HepG2 (cell line): ENCODE results near the gene PHKA2. TPM values are rescaled to one million over a fixed set of nuclear protein-coding genes. Genes with fewer than 3 reads are reported as not detected.

Experiments
- BCL3 ChIP-seq: sonication (generic); formaldehyde crosslinking; IDR thresholded peaks from 2 replicates; pipeline ENCODE4 v1.5.1; 2020; ENCODE audit warnings: mild to moderate bottlenecking, missing genetic modification reagents, moderate library complexity
- CBX2 ChIP-seq, 2 experiments: fragments of 200-600 bp in 1 of 2; sonication (generic); formaldehyde crosslinking in 1 of 2; IDR thresholded peaks; 2 replicates each; pipeline versions ENCODE4 v1.7.0 to v1.8.1; 2018 to 2022; ENCODE audit warnings: low read depth in 2 of 2, low read length in 1 of 2, mild to moderate bottlenecking in 1 of 2, missing genetic modification reagents in 1 of 2
- FIP1L1 ChIP-seq: fragments of 200-400 bp; formaldehyde crosslinking; IDR thresholded peaks from 2 replicates; pipeline ENCODE4 v1.6.1; 2018; ENCODE audit warnings: low read depth, mild to moderate bottlenecking, low read length, moderate library complexity, borderline replicate concordance; ENCODE audit not compliant: insufficient read depth
- FLYWCH1 ChIP-seq: sonication (generic); formaldehyde crosslinking; IDR thresholded peaks from 2 replicates; pipeline ENCODE4 v1.8.1; 2023; ENCODE audit warnings: mild to moderate bottlenecking, missing genetic modification reagents
- FOSL2 ChIP-seq: sonication (generic); formaldehyde crosslinking; IDR thresholded peaks from 2 replicates; pipeline ENCODE4 v1.4.0; 2020; ENCODE audit warnings: missing genetic modification reagents
- KDM5A ChIP-seq: fragments of 200-600 bp; sonication (generic); IDR thresholded peaks from 2 replicates; pipeline ENCODE4 v1.7.0; 2018; ENCODE audit warnings: antibody characterized with exemption, mild to moderate bottlenecking, low read length, borderline replicate concordance
- MZF1 ChIP-seq: sonication (generic); formaldehyde crosslinking; IDR thresholded peaks from 2 replicates; pipeline ENCODE4 v1.8.1; 2023; ENCODE audit warnings: mild to moderate bottlenecking, missing genetic modification reagents, borderline replicate concordance
- PAF1 ChIP-seq: IDR thresholded peaks from 2 replicates; pipeline ENCODE4 v1.6.1; 2016; ENCODE audit warnings: missing genetic modification reagents, missing compliant biosample characterization
- RCOR2 ChIP-seq: IDR thresholded peaks from 2 replicates; pipeline ENCODE4 v1.6.1; 2016; ENCODE audit warnings: missing biosample characterization, missing genetic modification reagents
- RELA ChIP-seq: sonication (generic); formaldehyde crosslinking; IDR thresholded peaks from 2 replicates; pipeline ENCODE4 v1.4.0; 2020; ENCODE audit warnings: missing genetic modification reagents
- SP1 ChIP-seq, 2 experiments: fragments of 450-650 bp in 1 of 2; sonication (generic) in 1 of 2; formaldehyde crosslinking in 1 of 2; IDR thresholded peaks; 2 replicates each; pipeline versions ENCODE4 v1.4.0 to v1.6.1; 2016 to 2020; ENCODE audit warnings: missing genetic modification reagents in 1 of 2
- THAP9 ChIP-seq: sonication (generic); formaldehyde crosslinking; IDR thresholded peaks from 2 replicates; pipeline ENCODE4; 2020; ENCODE audit warnings: missing genetic modification reagents, mild to moderate bottlenecking, borderline replicate concordance
- ZNF33B ChIP-seq: sonication (generic); formaldehyde crosslinking; IDR thresholded peaks from 2 replicates; pipeline ENCODE4 v1.5.1; 2020; ENCODE audit warnings: mild to moderate bottlenecking, missing genetic modification reagents
- ZNF616 ChIP-seq: sonication (generic); formaldehyde crosslinking; IDR thresholded peaks from 2 replicates; pipeline ENCODE4 v1.5.0; 2020; ENCODE audit warnings: low read depth, mild to moderate bottlenecking, missing genetic modification reagents
- ZNF709 ChIP-seq: sonication (generic); formaldehyde crosslinking; IDR thresholded peaks from 2 replicates; pipeline ENCODE4 v1.5.0; 2020; ENCODE audit warnings: mild to moderate bottlenecking, missing genetic modification reagents
- polyA plus RNA-seq, 8 experiments: library from polyadenylated mRNA; depleted of rRNA in 3 of 8; stranded (reverse) in 7 of 8; unstranded in 1 of 8; fragments of >200 nt; fragmentation: Illumina TruSeq in 4 of 8; extraction: Trizol in 4 of 8; gene quantifications; 2 replicates each; pipeline versions ENCODE4 v1.2.1 to v1.2.3, GENCODE V29; 2011 to 2016; ENCODE audit warnings: low read depth in 4 of 8, missing spikeins in 1 of 8, mixed read lengths in 1 of 8; ENCODE audit not compliant: insufficient read depth in 1 of 8
- total RNA-seq, 5 experiments: library from RNA; depleted of rRNA; stranded (reverse); fragments of >200 nt; fragmentation: Illumina TruSeq; extraction: Trizol; gene quantifications; 2 replicates each; pipeline ENCODE4 v1.2.3, GENCODE V29; 2016; ENCODE audit warnings: low read depth in 1 of 5
- TF ChIP-seq, protein P1 (sequence below): sonication (generic); formaldehyde crosslinking; IDR thresholded peaks from 2 replicates; pipeline ENCODE4 v1.4.0; 2020; ENCODE audit warnings: missing genetic modification reagents, borderline replicate concordance
- TF ChIP-seq, protein P2 (sequence below): sonication (generic); formaldehyde crosslinking; IDR thresholded peaks from 2 replicates; pipeline ENCODE4 v1.8.1; 2023; ENCODE audit warnings: mild to moderate bottlenecking, inconsistent platforms, moderate library complexity, missing genetic modification reagents, borderline replicate concordance
- TF ChIP-seq, protein P3 (sequence below): sonication (generic); formaldehyde crosslinking; conservative IDR thresholded peaks from 2 replicates; pipeline ENCODE4 v1.8.1; 2023; ENCODE audit warnings: missing genetic modification reagents

PHKA2 gene
- total and polyA plus RNA-seq, 2 of the 13 experiments (the other 11 are each of a cell fraction or from before 2014, with no cell fraction given), result 20.5 to 273 TPM

DNA sequence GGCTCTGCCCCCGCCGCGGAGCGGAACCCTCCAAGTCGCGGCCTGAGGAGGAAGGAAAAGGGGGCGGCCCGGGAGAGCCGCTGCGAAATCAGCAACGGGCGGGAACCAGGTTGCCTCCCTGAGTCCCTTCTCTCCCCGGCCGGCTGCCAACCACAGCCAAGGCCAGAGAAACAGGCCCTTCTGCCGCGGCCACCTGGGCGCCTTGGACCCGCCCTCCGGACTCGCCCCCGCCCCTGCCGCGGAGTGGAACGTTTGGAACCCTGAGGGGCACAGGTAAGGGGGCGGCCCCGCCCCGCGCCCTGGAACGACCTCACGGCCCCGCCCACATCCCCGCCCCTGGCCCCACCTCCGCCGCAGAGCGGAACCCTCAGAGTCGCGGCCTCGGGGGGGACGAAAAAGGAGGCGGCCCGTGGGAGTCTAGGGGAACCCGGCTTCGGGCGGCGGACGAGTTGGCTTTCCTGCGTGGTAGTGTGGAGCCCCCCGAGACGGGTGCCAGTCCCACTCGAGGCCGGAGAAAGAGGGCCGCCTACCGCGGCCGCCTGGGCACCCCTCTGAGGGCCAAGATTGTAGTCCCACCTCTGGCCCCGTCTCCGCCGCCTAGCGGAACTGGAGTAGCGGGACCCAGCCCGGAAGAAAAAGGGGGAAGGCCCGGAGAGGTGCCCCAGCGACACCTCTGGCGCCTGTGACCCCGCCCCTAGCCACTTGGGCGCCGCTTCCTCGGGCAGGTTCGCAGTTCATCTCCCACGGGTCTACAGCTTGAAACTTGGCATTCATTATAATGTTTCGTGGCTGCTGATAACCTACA is 669 bp upstream of the PHKA2 start (continued):
- TF ChIP-seq SP1 (IDR thresholded peaks at IDR 0.05), result no peak
- TF ChIP-seq SP1 (CRISPR knock-in tag; IDR thresholded peaks at IDR 0.05), result peak; percentile 72
- no peak for TF ChIP-seq RCOR2 (CRISPR knock-in tag)
- 0 out of 2 replicates have a peak, but pooled peaks have one; percentile 22 for TF ChIP-seq ZNF709 (CRISPR knock-in tag)
- TF ChIP-seq, protein P1, sequence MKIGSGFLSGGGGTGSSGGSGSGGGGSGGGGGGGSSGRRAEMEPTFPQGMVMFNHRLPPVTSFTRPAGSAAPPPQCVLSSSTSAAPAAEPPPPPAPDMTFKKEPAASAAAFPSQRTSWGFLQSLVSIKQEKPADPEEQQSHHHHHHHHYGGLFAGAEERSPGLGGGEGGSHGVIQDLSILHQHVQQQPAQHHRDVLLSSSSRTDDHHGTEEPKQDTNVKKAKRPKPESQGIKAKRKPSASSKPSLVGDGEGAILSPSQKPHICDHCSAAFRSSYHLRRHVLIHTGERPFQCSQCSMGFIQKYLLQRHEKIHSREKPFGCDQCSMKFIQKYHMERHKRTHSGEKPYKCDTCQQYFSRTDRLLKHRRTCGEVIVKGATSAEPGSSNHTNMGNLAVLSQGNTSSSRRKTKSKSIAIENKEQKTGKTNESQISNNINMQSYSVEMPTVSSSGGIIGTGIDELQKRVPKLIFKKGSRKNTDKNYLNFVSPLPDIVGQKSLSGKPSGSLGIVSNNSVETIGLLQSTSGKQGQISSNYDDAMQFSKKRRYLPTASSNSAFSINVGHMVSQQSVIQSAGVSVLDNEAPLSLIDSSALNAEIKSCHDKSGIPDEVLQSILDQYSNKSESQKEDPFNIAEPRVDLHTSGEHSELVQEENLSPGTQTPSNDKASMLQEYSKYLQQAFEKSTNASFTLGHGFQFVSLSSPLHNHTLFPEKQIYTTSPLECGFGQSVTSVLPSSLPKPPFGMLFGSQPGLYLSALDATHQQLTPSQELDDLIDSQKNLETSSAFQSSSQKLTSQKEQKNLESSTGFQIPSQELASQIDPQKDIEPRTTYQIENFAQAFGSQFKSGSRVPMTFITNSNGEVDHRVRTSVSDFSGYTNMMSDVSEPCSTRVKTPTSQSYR, result no peak
- TF ChIP-seq, protein P2, sequence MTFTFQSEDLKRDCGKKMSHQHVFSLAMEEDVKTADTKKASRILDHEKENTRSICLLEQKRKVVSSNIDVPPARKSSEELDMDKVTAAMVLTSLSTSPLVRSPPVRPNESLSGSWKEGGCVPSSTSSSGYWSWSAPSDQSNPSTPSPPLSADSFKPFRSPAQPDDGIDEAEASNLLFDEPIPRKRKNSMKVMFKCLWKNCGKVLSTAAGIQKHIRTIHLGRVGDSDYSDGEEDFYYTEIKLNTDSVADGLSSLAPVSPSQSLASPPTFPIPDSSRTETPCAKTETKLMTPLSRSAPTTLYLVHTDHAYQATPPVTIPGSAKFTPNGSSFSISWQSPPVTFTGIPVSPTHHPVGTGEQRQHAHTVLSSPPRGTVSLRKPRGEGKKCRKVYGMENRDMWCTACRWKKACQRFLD (CRISPR knock-in tag), result no peak
- TF ChIP-seq PAF1 (CRISPR knock-in tag), result no peak
- TF ChIP-seq, protein P3, sequence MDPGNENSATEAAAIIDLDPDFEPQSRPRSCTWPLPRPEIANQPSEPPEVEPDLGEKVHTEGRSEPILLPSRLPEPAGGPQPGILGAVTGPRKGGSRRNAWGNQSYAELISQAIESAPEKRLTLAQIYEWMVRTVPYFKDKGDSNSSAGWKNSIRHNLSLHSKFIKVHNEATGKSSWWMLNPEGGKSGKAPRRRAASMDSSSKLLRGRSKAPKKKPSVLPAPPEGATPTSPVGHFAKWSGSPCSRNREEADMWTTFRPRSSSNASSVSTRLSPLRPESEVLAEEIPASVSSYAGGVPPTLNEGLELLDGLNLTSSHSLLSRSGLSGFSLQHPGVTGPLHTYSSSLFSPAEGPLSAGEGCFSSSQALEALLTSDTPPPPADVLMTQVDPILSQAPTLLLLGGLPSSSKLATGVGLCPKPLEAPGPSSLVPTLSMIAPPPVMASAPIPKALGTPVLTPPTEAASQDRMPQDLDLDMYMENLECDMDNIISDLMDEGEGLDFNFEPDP (CRISPR knock-in tag), result no peak
- no peak for TF ChIP-seq FOSL2 (CRISPR knock-in tag)
- no peak for TF ChIP-seq MZF1 (CRISPR knock-in tag)
- TF ChIP-seq THAP9 (CRISPR knock-in tag), result peak; percentile 43; the same call in 1 of the 2 replicates
- no peak for TF ChIP-seq RELA (CRISPR knock-in tag)
- no peak for TF ChIP-seq FLYWCH1 (CRISPR knock-in tag)
- TF ChIP-seq FIP1L1, result no peak
- TF ChIP-seq KDM5A, result peak; percentile 95
- no peak for TF ChIP-seq ZNF616 (CRISPR knock-in tag)
- TF ChIP-seq ZNF33B (CRISPR knock-in tag), result no peak
- TF ChIP-seq BCL3 (CRISPR knock-in tag), result no peak; the same call in 1 of the 2 replicates
- TF ChIP-seq CBX2 (IDR thresholded peaks at IDR 0.05; ENCODE audit: low read depth, low read length), result no peak
- no peak for TF ChIP-seq CBX2 (CRISPR knock-in tag; IDR thresholded peaks at IDR 0.05; ENCODE audit: low read depth)
